Measurements from ENCODE around the gene IL4R. TPM values are rescaled to one million over a fixed set of nuclear protein-coding genes. Genes with fewer than 3 reads are reported as not detected.
"Not testable (repeated sequence)": the region's sequence is repeated elsewhere in the genome, so short reads cannot be mapped to it uniquely, and the experiment has no call there.

IL4R gene
- total RNA-seq, 1 donor from 2014 or later: 45.7 TPM

DNA sequence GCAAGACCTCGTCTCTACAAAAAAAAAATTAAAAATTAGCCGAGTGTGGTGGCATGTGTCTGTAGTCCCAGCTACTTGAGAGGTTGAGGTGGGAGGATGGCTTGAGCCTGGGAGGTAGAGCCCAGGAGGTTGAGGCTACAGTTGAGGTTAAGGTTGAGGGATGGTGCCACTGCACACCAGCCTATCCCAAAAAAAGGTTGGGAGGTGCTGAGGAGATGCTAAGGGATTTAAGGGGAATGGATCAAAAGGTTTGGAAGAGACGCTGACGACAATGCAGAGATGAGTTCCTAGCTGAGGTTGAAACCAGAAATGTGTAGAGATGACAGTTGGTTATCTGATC is 40.5 kb upstream of the IL4R start:
- Mint-ChIP-seq H3K27me3 (ENCODE audit: unreplicated experiment) (peaks cover 4% of the 10 kb centered on the region), H3K27ac (ENCODE audit: unreplicated experiment) (no peak overlapping the region), H3K9me3 (ENCODE audit: unreplicated experiment) (no peaks in the 10 kb centered on the region), H3K4me3 (ENCODE audit: unreplicated experiment) (no peak overlapping the region), H3K36me3 (ENCODE audit: low read depth, unreplicated experiment) (no peaks in the 10 kb centered on the region), H3K4me1 (ENCODE audit: unreplicated experiment) (peaks cover 3% of the 10 kb centered on the region)
- DNase-seq (ENCODE audit: low spot score): no peak
- no peak for TF ChIP-seq CTCF (IDR thresholded peaks at IDR 0.05; ENCODE audit: unreplicated experiment)

GRCh38 chr16:27273670-27274423 is 39.9 kb upstream of the IL4R start:
- Mint-ChIP-seq H3K9me3 (ENCODE audit: unreplicated experiment) (no peaks in the 10 kb centered on the region), H3K4me1 (ENCODE audit: unreplicated experiment) (peaks cover 2% of the 10 kb centered on the region), H3K27me3 (ENCODE audit: unreplicated experiment) (peaks cover 4% of the 10 kb centered on the region), H3K36me3 (ENCODE audit: low read depth, unreplicated experiment) (no peaks in the 10 kb centered on the region), H3K4me3 (ENCODE audit: unreplicated experiment) (no peak overlapping the region), H3K27ac (ENCODE audit: unreplicated experiment) (no peak overlapping the region)
- TF ChIP-seq CTCF (IDR thresholded peaks at IDR 0.05; ENCODE audit: unreplicated experiment): no peak
- no peak for DNase-seq (ENCODE audit: low spot score)

DNA sequence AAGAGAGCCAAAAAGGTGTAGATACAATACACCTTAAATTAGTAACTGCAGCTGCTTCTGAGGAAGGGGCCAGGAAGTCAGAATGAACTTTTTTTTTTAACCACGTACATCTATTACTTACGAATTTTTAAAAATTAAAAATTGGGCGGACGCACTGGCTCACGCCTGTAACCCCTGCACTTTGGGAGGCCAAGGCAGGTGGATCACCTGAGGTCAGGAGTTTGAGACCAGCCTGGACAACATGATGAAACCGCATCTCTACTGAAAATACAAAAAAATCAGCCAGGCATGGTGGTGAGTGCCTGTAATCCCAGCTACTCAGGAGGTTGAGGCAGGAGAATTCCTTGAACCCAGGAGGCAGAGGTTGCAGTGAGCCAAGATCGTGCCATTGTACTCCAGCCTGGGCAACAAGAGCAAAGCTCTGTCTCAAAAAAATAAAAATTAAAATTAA is 39.3 kb upstream of the IL4R start:
- H3K4me1 Mint-ChIP-seq (ENCODE audit: unreplicated experiment); H3K27me3 Mint-ChIP-seq (ENCODE audit: unreplicated experiment); H3K27ac Mint-ChIP-seq (ENCODE audit: unreplicated experiment); H3K4me3 Mint-ChIP-seq (ENCODE audit: unreplicated experiment); H3K36me3 Mint-ChIP-seq (ENCODE audit: low read depth, unreplicated experiment); DNase-seq (ENCODE audit: low spot score); H3K9me3 Mint-ChIP-seq (ENCODE audit: unreplicated experiment): not testable (repeated sequence)

- H3K36me3 Mint-ChIP-seq (ENCODE audit: low read depth, unreplicated experiment): no peaks in the 10 kb centered on the region
Measured at GRCh38 chr16:27275394-27275793, 38.4 kb upstream of the IL4R start.

DNA sequence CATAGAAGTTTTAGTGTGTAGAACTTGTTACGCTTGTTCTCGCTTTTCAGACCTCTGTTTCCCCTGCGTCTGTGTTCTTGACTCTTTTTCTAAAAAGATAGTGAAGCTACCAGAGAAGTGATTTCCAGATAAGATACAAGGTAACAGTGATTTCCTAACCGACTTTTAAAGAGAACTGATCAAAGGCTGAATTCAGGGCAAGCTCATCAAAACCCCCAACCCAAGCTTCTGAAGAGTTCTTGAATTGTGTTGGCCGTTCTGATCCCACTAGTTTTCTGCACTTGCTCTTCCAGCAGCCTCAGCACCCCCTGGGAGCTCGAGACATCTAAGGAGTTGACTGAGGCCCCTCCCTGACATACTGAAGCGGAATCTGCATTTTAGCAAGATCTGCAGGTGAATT is 32.5 kb upstream of the IL4R start:
- Mint-ChIP-seq H3K4me3 (ENCODE audit: unreplicated experiment) (no peak overlapping the region), H3K4me1 (ENCODE audit: unreplicated experiment) (peaks cover 6% of the 10 kb centered on the region), H3K36me3 (ENCODE audit: low read depth, unreplicated experiment) (no peaks in the 10 kb centered on the region), H3K9me3 (ENCODE audit: unreplicated experiment) (no peaks in the 10 kb centered on the region), H3K27me3 (ENCODE audit: unreplicated experiment) (no peaks in the 10 kb centered on the region), H3K27ac (ENCODE audit: unreplicated experiment) (no peak overlapping the region)
- no peak for TF ChIP-seq CTCF (IDR thresholded peaks at IDR 0.05; ENCODE audit: unreplicated experiment)
- no peak for DNase-seq (ENCODE audit: low spot score)

More at GRCh38 chr16:27275394-27275793, 38.4 kb upstream of the IL4R start:
- no peak for DNase-seq (ENCODE audit: low spot score)
- no peak for TF ChIP-seq CTCF (IDR thresholded peaks at IDR 0.05; ENCODE audit: unreplicated experiment)
- Mint-ChIP-seq H3K9me3 (ENCODE audit: unreplicated experiment) (no peaks in the 10 kb centered on the region), H3K27me3 (ENCODE audit: unreplicated experiment) (peaks cover 4% of the 10 kb centered on the region), H3K4me3 (ENCODE audit: unreplicated experiment) (no peak overlapping the region), H3K27ac (ENCODE audit: unreplicated experiment) (no peak overlapping the region), H3K4me1 (ENCODE audit: unreplicated experiment) (no peaks in the 10 kb centered on the region)
